GM19468 (cell line): ENCODE data around the gene TMEM223.
A peak's percentile ranks its signal among the peaks of the same experiment; 100 is the strongest.
"Not testable (repeated sequence)": the region's sequence is repeated elsewhere in the genome, so short reads cannot be mapped to it uniquely, and the experiment has no call there.

Experiments
- ATAC-seq: cut with Tn5 transposase; IDR thresholded peaks from one replicate; pipeline ENCODE4 v1.9.1; 2021; ENCODE audit warnings: mild to moderate bottlenecking, moderate library complexity, moderate number of reproducible peaks; ENCODE audit not compliant: unreplicated experiment; ENCODE audit errors: extremely low read depth

The TMEM223 gene

GRCh38 chr11:62804310-62805075 lies 12.7 kb upstream of the TMEM223 start:
- ATAC-seq = no peak

GRCh38 chr11:62801071-62801470 lies 9.3 kb upstream of the TMEM223 start:
- no peak for ATAC-seq

DNA sequence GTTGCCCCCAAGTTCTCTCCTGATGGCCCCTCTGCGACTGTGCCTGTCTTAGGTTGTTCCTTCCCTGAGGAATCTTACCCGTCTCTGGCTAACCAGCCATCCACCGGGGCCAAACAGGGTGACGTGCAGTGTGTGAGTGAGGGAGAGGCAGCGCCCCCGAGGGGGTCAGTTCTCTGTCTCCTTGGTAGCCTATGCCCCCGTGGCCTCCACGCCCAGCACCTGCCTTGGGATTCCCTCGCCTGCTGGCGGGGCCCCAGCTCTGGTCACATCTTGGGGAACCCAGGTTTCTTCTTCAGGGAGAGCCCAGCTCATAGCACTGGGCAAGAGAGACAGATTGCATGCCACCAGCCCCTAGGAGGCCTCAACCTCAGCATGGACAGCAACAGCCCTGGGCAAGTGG lies 7.7 kb upstream of the TMEM223 start:
- no peak for ATAC-seq

DNA sequence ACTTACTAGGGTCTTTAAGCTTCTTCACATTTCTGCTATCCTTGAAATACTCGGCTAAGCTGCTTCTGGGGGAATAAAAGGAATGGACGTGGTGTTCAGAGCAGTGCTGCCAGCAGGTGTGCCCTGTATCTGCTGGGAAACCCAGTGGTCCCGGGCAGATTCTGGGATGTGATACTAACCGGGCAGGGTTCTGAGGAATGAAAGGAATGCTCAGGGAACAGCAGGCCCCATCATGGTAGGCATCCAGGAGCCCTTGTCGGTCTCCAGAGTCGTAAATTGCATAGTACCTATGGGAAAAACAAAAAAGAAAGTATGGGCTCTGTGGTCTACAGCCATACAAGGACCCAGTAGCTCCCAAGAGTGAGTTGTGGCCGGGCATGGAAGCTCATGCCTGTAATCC lies 4.5 kb upstream of the TMEM223 start:
- ATAC-seq = no peak

GRCh38 chr11:62794201-62794775 lies 2.5 kb upstream of the TMEM223 start:
- no peak for ATAC-seq

GRCh38 chr11:62792202-62792575 lies 383 bp upstream of the TMEM223 start:
- no peak for ATAC-seq

GRCh38 chr11:62789576-62789975 lies 2.2 kb downstream of the TMEM223 start:
- ATAC-seq = no peak

- no peak for ATAC-seq
These were observed 2.8 kb downstream of the TMEM223 start for GRCh38 chr11:62788991-62789390.

DNA sequence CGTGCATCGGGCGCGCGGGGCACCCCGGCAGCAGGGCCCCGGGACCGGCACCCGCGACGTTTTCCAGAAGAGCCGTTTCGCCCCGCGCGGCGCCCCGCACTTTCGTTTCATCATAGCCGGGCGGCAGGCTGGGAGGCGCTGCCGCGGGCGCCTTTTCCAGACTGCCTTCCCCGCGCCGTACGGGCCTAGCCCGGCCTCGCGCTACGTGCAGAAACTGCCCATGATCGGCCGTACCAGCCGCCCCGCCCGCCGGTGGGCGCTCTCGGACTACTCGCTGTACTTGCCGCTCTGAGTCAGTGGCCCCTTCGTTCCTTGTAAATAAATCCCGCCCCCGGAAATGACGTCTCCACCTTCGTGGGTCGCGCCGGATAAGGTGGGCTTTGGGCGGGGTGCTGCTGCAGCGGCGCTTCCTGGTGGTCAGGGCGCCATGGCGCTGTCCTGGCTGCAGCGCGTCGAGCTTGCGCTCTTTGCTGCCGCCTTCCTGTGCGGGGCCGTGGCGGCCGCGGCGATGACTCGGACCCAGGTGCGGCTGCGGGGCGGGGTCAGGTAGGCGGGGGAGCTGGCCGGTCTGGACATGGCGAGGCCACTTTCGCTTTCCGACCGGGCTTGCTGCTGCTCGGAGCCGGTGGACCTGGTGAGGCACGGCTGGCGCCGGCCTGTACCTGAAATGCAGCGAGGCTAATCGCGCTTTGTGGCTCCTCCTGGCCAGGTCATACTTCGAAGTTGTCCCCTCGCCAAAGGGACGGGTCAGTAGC lies 4.6 kb downstream of the TMEM223 start, which contains the start of gene TMEM179B:
Gene TMEM179B, plus strand, starts transcription at position 398 of the 755 bp plus-strand sequence. Its CDS starts 30 bp downstream, at position 428.
- ATAC-seq = peak; percentile 20

GRCh38 chr11:62786318-62787004 lies 5.3 kb downstream of the TMEM223 start:
- ATAC-seq = no peak

- ATAC-seq = no peak
These were observed 9.1 kb downstream of the TMEM223 start for GRCh38 chr11:62782753-62783152.

DNA sequence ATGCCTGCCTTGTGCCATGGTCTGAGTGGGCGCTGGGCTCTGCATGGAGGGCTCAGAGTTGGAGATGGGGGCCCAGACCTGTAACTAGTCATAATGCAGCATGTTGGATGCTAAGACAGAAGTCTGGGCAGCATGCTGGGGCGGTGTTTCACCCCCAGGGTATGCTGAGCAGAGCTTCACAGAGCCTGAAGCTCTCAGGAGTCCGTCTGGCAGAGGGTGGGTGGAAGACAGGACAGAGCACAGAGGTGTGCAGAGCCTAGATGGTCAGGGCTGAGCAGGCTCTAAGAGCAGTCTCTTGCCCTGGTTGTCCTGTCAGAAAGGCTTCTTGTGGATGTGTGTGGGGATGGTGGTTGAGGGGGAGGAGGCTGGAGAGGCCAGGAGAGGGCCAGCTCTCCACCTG lies 13.4 kb downstream of the TMEM223 start:
- no peak for ATAC-seq

DNA sequence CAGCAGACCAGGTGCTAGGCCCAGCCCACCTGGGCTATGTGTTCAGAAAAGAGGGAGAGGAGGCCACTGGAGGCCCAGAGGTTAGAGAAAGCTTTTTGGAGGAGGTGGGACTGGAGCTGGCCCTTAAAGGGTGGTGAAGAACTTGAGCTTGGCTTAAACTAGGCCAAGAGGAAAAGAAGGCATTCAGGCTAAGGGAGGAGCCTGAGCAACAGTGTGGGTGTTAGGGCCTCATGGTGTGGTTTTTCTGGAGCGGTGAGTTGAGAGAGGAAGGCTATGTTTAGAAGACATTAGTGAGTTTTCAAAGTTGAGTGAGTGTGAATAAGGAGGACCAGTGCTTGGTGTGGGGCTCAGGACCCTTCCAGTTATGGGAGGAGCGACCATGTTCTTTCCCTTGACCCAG lies 14.4 kb downstream of the TMEM223 start:
- no peak for ATAC-seq

DNA sequence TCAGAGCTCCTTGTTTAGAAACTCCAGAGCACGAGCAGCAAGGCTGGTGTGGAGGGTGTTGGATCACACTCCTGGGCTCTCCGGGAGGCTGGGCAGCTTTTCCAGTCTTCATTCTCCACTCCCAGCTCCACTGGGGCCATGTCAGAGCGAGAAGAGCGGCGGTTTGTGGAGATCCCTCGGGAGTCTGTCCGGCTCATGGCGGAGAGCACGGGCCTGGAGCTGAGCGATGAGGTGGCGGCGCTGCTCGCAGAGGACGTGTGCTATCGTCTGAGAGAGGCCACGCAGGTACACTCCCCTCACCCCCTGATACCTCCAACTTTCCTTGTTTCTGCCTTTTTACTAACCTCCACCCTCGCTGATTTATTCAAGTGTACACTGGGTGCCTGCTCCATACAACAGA lies 16.2 kb downstream of the TMEM223 start:
- ATAC-seq = no peak

- no peak for ATAC-seq
These were observed 17.4 kb downstream of the TMEM223 start for GRCh38 chr11:62774407-62774806.

GRCh38 chr11:62771144-62772021 lies 20.4 kb downstream of the TMEM223 start, which contains the start of gene TAF6L:
Gene TAF6L (plus strand): TSS chr11:62771396. CDS start chr11:62775784, 4,388 bp downstream.
- peak; percentile 33 for ATAC-seq

- no peak for ATAC-seq
These were observed 21.0 kb downstream of the TMEM223 start for GRCh38 chr11:62770778-62771143.

- ATAC-seq = not testable (repeated sequence)
These were observed 31.0 kb downstream of the TMEM223 start for GRCh38 chr11:62760867-62761227.

- no peak for ATAC-seq
These were observed 33.7 kb downstream of the TMEM223 start for GRCh38 chr11:62757846-62758788.
